GM13977 (cell line): ENCODE data around the gene ADAM23.

Source experiments
- DNase-seq: peaks from one replicate; pipeline ENCODE4 v3.0.0; 2012; ENCODE audit warnings: low spot score
- CTCF ChIP-seq: IDR thresholded peaks from 2 replicates; pipeline ENCODE4 v1.5.1; 2012; ENCODE audit warnings: mild to moderate bottlenecking, control low read depth; ENCODE audit not compliant: insufficient read depth; ENCODE audit errors: extremely low read depth, missing control alignments
- in situ Hi-C: fragments of 300-500 bp; cut with MboI; formaldehyde crosslinking; loops from one replicate; pipeline ENCODE4 v1.12.0; 2022; ENCODE audit warnings: low sequenced_read_pairs, low pct_unique_long_range_greater_than_20kb, mixed read lengths, inconsistent platforms; ENCODE audit not compliant: unreplicated experiment

ADAM23 gene

GRCh38 chr2:206474099-206474498 lies 30.8 kb downstream of the ADAM23 start:
- no peak for TF ChIP-seq CTCF

GRCh38 chr2:206477296-206477695 lies 34.0 kb downstream of the ADAM23 start:
- DNase-seq = no peak

More at GRCh38 chr2:206474099-206474498, 30.8 kb downstream of the ADAM23 start:
- in situ Hi-C loops = no loop called here
- DNase-seq = no peak

GRCh38 chr2:206478340-206478739 lies 35.0 kb downstream of the ADAM23 start:
- DNase-seq = no peak
- TF ChIP-seq CTCF = no peak
- in situ Hi-C loops = no loop called here

More at GRCh38 chr2:206477296-206477695, 34.0 kb downstream of the ADAM23 start:
- in situ Hi-C loops = no loop called here
- TF ChIP-seq CTCF = no peak

GRCh38 chr2:206480161-206480560 lies 36.8 kb downstream of the ADAM23 start:
- no peak for DNase-seq
- no peak for TF ChIP-seq CTCF

GRCh38 chr2:206480620-206481019 lies 37.3 kb downstream of the ADAM23 start:
- no peak for DNase-seq
- no peak for TF ChIP-seq CTCF
- in situ Hi-C loops = no loop called here

More at GRCh38 chr2:206480161-206480560, 36.8 kb downstream of the ADAM23 start:
- in situ Hi-C loops = no loop called here

- in situ Hi-C loops = no loop called here
- DNase-seq = no peak
Measured at GRCh38 chr2:206481056-206481455, 37.7 kb downstream of the ADAM23 start.

More at GRCh38 chr2:206481056-206481455, 37.7 kb downstream of the ADAM23 start:
- TF ChIP-seq CTCF = no peak
